ENCODE measurements around the gene PRLHR.

DNA sequence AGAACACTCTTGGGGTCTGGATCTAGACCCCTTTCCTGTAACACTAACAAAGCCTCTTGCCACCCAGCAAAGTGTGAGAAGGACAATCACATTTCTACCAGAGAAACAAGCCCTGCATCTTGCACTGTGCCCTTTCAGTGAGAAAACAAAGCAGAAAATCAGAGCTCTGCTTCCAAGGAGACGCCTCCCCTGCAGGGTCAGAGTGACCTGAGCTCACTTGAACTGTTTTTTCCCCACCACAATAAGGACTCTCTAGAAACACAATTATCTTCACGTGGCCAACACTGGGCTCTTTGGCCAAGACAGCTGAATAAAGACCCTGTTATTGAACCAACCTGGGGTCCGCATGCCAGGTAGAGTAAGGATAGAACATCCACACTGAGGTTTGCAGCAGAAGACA, 30.1 kb upstream of the PRLHR start:
- TF ChIP-seq CTCF (IDR thresholded peaks at IDR 0.05) (no peak), POLR2A (IDR thresholded peaks at IDR 0.05) (no peak)

Data from lower leg skin (tissue), 3 donors.